Testis (tissue), 2 donors: ENCODE data around the gene IWS1.

Source experiments
- CTCF ChIP-seq, 3 experiments: fragments of 450-650 bp in 2 of 3; fragments of 200-600 bp in 1 of 3; sonication (generic) in 1 of 3; IDR thresholded peaks; one replicate each; pipeline ENCODE4 v1.5.1; 2016 to 2019; ENCODE audit warnings: antibody characterized with exemption in 3 of 3, mild to moderate bottlenecking in 2 of 3, moderate library complexity in 1 of 3
- POLR2A ChIP-seq: fragments of 450-650 bp; IDR thresholded peaks from one replicate; pipeline ENCODE4 v1.6.1; 2017; ENCODE audit warnings: antibody characterized with exemption, mild to moderate bottlenecking, moderate library complexity

DNA sequence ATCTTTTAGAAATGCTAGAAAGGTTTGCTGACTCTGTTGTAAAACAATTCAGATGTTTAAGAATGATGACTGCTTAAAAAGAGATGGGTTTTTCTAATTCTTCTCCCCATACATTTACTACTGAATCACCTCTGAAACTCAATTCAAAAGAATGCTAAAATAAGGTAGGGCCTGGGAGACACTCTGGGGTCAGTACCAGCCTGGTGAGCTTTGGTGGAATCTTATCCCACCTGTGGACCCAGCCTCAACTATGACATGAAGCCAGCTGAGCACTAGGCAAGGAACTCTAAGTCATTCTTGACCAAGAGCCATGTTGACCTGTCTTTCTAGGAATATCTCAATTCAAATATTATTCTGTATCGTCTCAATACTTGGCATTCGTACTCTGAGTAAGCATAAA is 44.3 kb downstream of the IWS1 start:
- TF ChIP-seq CTCF (IDR thresholded peaks at IDR 0.05) (no peak), POLR2A (no peak)
